ENCODE data around the gene DIAPH2.

GRCh38 chrX:97402903-97403302 lies 718.3 kb downstream of the DIAPH2 start:
- TF ChIP-seq CTCF (conservative IDR thresholded peaks at IDR 0.05 in 1 of 2, IDR thresholded peaks at IDR 0.05 in 1 of 2; ENCODE audit: low read depth in 1 of 2, low read length in 2 of 2), result no peak
- no peak for TF ChIP-seq EZH2 (IDR thresholded peaks at IDR 0.05; ENCODE audit: low read length, missing control alignments)

All from fibroblast of lung (primary cell).